ENCODE results near the gene ACOX3.

The ACOX3 gene

DNA sequence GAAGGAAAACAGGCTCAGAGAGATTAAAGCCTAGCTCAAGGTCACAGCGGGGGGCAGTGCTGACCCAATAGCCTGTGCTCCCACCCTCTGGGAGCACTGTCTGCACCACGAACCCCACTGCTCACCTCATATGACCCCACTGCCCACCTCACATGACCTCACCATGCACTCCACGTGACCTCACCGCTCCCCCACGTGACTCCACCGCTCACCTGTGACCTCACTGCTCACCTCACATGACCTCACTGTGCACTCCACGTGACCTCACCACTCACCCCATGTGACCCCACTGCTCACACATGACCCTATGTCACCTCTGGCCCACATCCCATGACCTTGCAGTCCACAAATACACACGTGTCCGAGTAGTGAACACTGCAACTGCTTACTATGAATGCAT lies 55.4 kb downstream of the ACOX3 start:
- no peak for DNase-seq

- no peak for DNase-seq
These were observed 56.0 kb downstream of the ACOX3 start for GRCh38 chr4:8384397-8385060.

DNA sequence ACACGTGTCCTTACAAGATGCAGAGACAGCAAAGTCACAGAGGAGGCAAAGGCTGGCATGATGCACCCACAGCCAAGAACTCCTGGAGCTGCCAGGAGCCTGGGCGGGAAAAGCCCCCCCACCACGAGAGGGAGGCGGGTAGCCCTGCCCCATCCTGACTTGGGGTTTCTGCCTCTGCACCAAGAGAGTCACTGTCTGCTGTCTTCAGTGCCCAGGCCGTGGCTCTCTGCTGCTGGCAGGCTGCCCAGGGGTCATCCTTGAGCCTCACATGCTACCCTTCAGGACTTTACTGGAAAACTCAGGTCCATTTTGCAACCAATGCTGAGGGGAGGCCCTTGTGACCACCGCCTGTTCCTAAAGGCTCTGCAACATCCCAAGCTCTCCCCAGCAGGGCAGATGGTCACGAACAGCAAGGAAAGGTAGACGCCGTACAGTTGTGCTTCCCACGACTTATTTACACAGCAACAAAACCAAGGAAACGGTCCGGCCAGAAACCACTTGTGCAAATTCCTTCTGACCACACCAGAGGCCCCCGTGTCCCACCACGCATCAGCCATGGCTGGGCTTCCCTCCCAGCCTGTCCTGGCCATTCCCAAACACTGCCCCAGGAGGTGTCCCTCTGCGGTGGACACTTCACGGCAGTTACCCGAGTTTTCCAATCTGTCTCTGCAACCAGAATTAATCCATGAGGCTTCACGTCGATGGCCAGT lies 56.9 kb downstream of the ACOX3 start:
- no peak for DNase-seq

GRCh38 chr4:8383016-8383415 lies 57.5 kb downstream of the ACOX3 start:
- DNase-seq = no peak

GRCh38 chr4:8381814-8382581 lies 58.5 kb downstream of the ACOX3 start:
- no peak for DNase-seq

DNA sequence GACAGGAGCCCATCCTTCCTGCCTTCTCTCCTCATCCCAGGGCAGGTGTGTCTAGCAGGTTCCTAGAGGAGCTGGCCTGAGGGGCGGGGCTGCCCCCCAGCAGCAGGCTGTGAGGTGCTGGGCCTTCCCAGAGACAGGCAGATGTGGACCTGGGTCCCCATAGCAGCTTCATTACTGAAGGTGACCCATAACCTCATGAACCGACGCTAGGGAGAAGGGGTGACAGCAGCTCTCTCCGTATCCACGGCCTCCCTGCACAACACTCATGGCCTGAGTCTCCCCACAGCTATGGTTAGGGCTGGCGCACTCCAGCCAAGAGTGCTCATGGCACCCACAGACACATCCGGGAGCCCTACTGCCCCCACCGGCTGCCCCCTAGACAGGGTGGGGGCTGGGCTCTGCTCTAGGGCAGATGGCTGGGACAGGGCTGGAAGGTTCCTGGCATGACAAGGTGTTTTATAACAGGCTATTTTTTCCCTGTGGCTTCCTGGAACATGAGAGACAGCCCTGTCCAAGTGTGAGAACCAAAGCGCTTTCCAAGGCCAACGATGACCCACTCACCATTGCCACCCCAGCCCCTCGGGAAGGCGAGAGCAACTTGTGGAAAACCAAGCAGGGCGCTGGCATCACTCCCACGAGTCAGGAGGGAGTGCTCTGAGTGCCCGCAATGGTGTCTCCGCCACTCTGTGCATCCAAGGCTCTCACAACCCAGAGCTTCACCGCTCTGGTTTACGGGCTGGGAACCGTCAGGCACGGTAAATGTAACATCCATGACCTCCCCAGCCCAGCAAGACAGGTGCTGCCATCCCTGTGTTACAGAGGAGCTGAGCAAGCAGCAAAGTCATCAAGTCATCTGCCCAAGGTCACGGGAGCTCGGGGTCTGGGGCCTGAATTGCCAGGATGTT lies 59.8 kb downstream of the ACOX3 start:
- DNase-seq = no peak

- DNase-seq = no peak
These were observed 60.8 kb downstream of the ACOX3 start for GRCh38 chr4:8379771-8380170.

DNA sequence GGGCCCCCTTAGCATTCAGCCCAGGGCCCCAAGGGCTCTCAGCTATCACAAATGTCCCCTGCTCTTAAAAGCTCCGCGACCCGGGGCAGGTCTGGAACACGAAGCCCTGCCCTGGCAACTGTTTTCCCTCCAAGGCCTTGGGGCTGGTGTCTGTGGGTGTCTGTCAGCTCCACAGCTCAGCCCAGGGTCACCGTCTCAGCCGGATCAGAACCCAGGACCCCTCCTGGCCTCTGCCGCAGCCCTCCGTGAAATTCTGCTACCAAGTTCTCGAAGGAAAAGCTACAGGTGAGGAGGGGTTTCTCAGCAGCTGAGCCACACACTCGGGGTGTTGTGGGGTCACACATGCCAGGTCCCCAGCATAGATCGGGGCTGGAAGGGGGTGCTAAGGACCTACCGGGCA lies 61.2 kb downstream of the ACOX3 start:
- DNase-seq = no peak

- no peak for DNase-seq
These were observed 61.7 kb downstream of the ACOX3 start for GRCh38 chr4:8378776-8379175.

GRCh38 chr4:8378101-8378724 lies 62.3 kb downstream of the ACOX3 start:
- no peak for DNase-seq

DNA sequence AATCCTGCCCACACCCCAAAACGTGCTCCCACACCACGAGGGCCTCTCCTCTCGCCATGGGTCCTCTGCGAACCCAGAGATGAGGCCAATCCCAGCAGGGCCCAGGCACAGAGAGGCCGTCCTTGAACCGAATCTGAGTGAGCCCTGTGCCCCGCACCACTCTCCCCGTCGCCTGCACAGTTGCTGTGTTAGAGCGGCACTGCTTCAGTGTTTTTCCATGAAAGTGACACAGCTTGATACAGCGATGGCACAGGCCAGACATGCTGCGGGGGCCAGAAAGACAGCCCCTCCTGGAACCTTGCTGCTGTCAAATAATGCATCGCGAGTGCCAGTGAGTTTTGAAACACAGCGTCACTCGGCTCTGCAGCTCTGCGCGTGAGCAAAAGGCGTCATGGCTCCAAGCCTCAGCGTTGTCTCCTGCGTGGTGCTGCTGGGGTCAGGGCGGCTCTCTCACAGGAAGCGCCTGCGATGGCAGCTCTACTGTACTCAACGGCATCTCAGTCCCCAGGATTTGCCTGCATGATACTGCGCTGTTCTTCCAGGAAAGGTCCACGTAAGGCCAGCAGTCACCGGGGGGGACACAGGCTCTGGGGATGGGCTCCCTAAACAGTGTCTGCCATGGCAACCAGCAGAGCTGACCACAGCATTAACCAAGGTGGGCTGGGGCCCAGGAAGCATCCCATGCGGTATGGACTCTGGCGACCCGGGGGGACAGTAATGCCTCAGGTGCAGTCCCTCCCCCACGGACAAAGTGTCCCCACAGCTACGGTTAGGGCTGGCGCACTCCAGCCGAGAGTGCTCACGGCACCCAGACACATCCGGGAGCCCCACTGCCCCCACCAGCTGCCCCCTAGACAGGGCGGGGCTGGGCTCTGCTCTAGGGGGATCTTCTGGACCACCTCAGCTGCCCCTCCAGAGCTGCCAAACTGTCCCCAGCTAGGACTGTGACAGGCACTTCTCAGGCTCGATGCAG lies 63.1 kb downstream of the ACOX3 start:
- no peak for DNase-seq

GRCh38 chr4:8376361-8377102 lies 64.0 kb downstream of the ACOX3 start:
- DNase-seq = no peak

DNA sequence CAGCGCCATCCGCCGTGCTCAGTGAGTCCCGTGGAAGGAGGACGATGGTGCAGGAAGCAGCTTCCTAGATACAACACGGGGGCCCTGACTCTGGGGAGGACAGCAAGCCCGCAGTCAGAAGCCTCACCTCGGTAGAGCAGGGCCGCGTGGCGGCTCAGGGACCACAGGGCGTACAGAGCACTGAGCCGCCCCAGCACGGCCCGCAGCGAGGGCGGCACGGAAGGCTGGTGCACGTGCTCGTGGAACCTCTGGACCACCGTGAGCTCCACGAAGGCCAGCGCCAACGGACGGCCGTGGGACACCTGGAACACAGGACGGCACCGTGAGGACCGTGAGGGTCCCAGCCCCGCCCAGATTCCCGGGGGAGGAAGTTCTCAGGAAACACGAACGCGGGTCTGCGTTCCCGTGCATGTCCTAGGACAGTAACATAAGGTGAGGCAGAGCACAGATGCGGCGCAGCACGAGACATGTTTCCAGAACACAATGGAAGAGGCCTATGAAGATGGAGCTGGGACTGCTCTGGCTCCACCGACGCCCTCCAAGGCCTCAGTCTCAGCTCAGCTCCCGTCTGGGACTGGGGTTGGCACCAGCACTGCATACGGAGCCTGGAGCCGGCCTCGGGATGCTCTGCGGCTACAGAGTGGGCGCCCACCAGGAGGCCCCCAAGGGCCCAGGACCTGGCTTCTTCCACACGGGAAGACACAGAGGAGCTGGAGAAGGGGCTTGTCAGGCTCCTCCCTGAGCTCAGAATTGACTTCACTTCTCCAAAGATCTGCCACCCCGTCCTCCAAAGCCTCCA lies 65.5 kb downstream of the ACOX3 start:
- no peak for DNase-seq

GRCh38 chr4:8373973-8374545 lies 66.5 kb downstream of the ACOX3 start:
- DNase-seq = no peak

- DNase-seq = no peak
These were observed 67.1 kb downstream of the ACOX3 start for GRCh38 chr4:8373270-8373972.

DNA sequence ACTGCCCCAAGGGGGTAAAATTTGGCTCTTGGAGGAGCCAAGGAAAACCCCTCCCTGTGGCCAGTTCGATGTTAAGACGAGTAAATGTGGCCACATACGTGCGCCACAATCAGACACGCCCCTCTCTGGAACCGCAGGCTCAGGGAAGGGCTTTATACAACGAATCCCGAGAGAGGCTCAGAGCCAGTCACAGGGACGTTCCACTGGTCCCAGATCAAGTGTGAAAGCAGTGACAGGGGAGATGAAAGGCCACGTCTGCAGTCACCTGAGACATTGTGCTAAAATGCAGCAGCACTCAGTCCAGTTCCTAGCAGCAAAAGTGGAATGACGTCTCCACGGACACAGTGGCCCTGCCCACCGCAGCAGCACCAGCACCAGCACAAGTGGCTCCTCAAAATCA lies 68.0 kb downstream of the ACOX3 start:
- DNase-seq = no peak

DNA sequence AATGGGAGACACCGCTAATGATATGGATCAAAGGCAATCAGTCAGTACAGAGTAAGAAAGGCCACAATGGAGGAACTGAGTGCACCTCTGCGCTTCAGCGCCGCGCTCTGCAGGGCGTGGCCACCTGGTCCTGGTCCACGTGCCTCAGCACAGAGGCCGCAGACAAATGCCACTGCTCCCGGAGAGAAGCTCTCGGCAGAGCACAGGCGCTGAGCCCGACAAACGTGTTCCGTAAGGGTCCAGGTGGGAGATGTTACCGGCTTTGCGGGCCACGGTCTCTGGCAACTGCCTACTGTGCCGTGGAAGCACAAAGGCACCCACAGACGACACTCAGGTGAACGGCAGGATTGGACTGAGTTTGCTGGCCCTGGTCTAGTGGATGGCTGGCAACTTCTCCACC lies 68.9 kb downstream of the ACOX3 start:
- DNase-seq = no peak

- no peak for DNase-seq
These were observed 69.5 kb downstream of the ACOX3 start for GRCh38 chr4:8370835-8371595.

Measured in activated T-cell treated with anti-CD3 and anti-CD28 coated beads for 4 hours (primary cell).